Brain microvascular endothelial cell (primary cell): ENCODE data around the gene PCDH12.

Experiments used
- DNase-seq: peaks from one replicate; pipeline ENCODE4 v3.0.0-alpha.2; 2020
- H3K27ac ChIP-seq: fragments of 250-450 bp; sonication (Bioruptor Pico); 2 replicates; pipeline ENCODE4 v1.5.1; 2020; ENCODE audit warnings: mild to moderate bottlenecking, moderate library complexity
- H3K27me3 ChIP-seq: fragments of 250-450 bp; sonication (Bioruptor Pico); replicated peaks from 2 replicates; pipeline ENCODE4 v1.5.1; 2020; ENCODE audit warnings: mild to moderate bottlenecking
- H3K36me3 ChIP-seq: fragments of 250-450 bp; sonication (Bioruptor Pico); replicated peaks from 2 replicates; pipeline ENCODE4 v1.5.1; 2020; ENCODE audit warnings: mild to moderate bottlenecking
- H3K4me3 ChIP-seq: 2 replicates; pipeline ENCODE4 v1.5.1; 2011; ENCODE audit warnings: low read depth, mild to moderate bottlenecking, control low read depth, low read length, moderate library complexity
- in situ Hi-C: cut with HindIII; loops from 2 replicates; pipeline ENCODE4 v1.10.0; 2017; ENCODE audit warnings: low sequenced_read_pairs, low pct_ligation_motif_present
- TF ChIP-seq, protein P1 (sequence below): IDR thresholded peaks from 2 replicates; pipeline ENCODE4 v1.5.1; 2011; ENCODE audit warnings: low read depth, mild to moderate bottlenecking, moderate library complexity, low read length, control low read depth, inconsistent platforms; ENCODE audit errors: missing control alignments

PCDH12 gene

DNA sequence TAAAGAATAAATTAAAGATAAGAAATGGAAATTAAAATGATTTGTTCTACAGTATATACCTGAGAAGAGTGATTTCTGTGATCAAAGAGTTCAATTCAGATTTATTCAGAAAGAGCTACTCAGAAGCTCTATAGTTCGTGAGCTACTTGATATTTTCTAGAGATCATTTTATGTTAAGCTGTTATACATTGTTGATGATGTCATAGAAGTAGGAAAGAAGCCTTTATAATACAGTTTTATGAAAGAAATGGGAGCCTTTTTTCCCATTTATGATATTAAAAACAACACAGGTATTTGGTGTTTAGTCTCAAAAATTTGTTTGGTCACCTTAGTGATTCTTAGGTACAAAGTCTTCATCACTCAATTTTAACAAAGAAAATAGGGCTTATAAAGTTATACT lies 31.7 kb upstream of the PCDH12 start:
- TF ChIP-seq, protein P1, sequence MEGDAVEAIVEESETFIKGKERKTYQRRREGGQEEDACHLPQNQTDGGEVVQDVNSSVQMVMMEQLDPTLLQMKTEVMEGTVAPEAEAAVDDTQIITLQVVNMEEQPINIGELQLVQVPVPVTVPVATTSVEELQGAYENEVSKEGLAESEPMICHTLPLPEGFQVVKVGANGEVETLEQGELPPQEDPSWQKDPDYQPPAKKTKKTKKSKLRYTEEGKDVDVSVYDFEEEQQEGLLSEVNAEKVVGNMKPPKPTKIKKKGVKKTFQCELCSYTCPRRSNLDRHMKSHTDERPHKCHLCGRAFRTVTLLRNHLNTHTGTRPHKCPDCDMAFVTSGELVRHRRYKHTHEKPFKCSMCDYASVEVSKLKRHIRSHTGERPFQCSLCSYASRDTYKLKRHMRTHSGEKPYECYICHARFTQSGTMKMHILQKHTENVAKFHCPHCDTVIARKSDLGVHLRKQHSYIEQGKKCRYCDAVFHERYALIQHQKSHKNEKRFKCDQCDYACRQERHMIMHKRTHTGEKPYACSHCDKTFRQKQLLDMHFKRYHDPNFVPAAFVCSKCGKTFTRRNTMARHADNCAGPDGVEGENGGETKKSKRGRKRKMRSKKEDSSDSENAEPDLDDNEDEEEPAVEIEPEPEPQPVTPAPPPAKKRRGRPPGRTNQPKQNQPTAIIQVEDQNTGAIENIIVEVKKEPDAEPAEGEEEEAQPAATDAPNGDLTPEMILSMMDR = no peak
- Histone ChIP-seq H3K27me3 (no peaks in the 10 kb centered on the region), H3K36me3 (peaks cover 35% of the 10 kb centered on the region), H3K27ac (no peak overlapping the region), H3K4me3 (no peak overlapping the region)
- in situ Hi-C loops = loop anchor here (25.0 kb wide), 1 partner anchor 148 kb away; no protein-coding TSS in a partner anchor
- DNase-seq = no peak

DNA sequence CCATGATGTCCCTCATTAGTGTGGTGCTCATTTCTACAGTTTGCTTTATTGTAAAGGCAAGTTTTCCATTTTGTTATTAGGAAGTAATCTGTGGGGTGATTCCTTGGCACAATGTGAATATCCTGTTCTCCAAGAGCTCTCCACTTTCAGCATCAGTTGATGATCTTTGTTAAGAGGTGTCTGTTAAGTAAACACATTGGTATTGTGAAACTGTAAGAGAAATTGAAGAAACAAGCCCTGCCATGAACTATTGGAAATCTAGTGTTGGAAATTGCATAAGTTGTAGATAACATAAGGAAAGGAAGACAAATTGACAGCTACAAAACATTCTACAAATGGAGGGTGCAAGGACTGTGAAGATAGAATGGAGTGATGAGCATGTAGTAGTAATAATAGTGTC lies 28.1 kb upstream of the PCDH12 start:
- H3K4me3 ChIP-seq = no peak overlapping the region
- H3K27ac ChIP-seq = no peak overlapping the region
- H3K27me3 ChIP-seq = no peaks in the 10 kb centered on the region
- TF ChIP-seq, protein P1 = no peak
- peaks cover 50% of the 10 kb centered on the region for H3K36me3 ChIP-seq
- in situ Hi-C loops = loop anchor here (25.0 kb wide), 1 partner anchor 151 kb away; no protein-coding TSS in a partner anchor
- no peak for DNase-seq

DNA sequence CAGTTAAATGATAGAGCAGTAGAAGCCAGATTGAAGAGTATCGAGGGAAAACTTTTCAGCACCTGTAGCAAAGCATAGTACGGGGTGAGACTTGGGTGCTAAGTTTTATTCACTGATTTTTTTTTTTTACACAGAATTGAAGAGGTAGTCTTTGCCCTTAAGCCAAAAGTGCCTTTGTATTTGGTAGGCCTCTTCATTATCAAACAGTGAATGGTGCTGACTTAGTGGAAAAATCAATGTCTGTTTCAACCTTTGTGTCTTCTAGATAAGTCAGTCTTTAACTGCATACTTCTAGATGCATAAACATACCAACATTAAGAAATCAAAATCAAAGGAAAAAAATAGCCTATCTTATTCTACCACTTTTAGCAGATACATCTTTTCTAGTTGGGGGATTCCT lies 24.6 kb upstream of the PCDH12 start:
- DNase-seq = no peak
- Histone ChIP-seq H3K27me3 (no peaks in the 10 kb centered on the region), H3K36me3 (peaks cover 79% of the 10 kb centered on the region), H3K4me3 (no peak overlapping the region), H3K27ac (no peak overlapping the region)
- TF ChIP-seq, protein P1 = no peak
- in situ Hi-C loops = loop anchor here (25.0 kb wide), 1 partner anchor 155 kb away; no protein-coding TSS in a partner anchor

DNA sequence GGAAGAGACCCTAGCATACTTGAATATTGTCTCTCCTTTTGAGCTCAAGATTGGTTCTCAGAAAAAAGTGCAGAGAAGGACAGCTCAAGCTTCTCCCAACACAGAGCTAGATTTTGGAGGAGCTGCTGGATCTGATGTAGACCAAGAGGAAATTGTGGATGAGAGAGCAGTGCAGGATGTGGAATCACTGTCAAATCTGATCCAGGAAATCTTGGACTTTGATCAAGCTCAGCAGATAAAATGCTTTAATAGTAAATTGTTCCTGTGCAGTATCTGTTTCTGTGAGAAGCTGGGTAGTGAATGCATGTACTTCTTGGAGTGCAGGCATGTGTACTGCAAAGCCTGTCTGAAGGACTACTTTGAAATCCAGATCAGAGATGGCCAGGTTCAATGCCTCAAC lies 20.4 kb upstream of the PCDH12 start:
- in situ Hi-C loops = loop anchor here (25.0 kb wide), 1 partner anchor 159 kb away; no protein-coding TSS in a partner anchor
- H3K27ac ChIP-seq = no peak overlapping the region
- no peak for DNase-seq

DNA sequence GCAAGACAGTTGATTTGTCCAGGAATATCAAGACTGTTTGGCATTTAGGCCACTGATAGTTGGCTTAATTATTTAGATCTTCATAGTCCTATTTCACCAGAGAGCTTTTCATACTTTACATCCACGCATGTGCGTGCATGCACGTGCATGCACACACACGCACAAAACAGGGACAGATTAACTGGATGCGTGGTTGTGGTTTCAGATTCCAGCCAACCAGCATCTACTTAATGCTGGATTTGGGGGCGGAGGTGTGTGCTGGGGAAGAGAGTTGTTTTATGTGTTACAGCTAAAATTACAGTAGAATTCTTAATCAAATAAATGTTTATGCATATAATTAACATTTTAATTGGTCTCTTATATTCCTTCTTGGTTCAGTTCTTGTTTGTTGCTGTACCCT lies 18.2 kb upstream of the PCDH12 start:
- H3K27me3 ChIP-seq = no peaks in the 10 kb centered on the region
- in situ Hi-C loops = loop anchor here (25.0 kb wide), 1 partner anchor 161 kb away; no protein-coding TSS in a partner anchor
- H3K27ac ChIP-seq = no peak overlapping the region
- H3K4me3 ChIP-seq = no peak overlapping the region
- peaks cover 54% of the 10 kb centered on the region for H3K36me3 ChIP-seq
- TF ChIP-seq, protein P1 = no peak
- no peak for DNase-seq

More for the DNA sequence above, 20.4 kb upstream of the PCDH12 start:
- peaks cover 68% of the 10 kb centered on the region for H3K36me3 ChIP-seq
- TF ChIP-seq, protein P1 = no peak
- no peak overlapping the region for H3K4me3 ChIP-seq
- no peaks in the 10 kb centered on the region for H3K27me3 ChIP-seq
